DMS53 (cell line): Measurements from ENCODE around the gene PWP2.
"Not testable (repeated sequence)": the region's sequence is repeated elsewhere in the genome, so short reads cannot be mapped to it uniquely, and the experiment has no call there.

Experiments used
- DNase-seq: peaks from one replicate; lab custom pipeline; 2025; lab: John Stamatoyannopoulos, UW

PWP2 gene

GRCh38 chr21:44163167-44163653, 56.0 kb downstream of the PWP2 start:
- not testable (repeated sequence) for DNase-seq

- not testable (repeated sequence) for DNase-seq
Observed at GRCh38 chr21:44165933-44166332, 58.7 kb downstream of the PWP2 start.

- not testable (repeated sequence) for DNase-seq
Observed at GRCh38 chr21:44167527-44167926, 60.3 kb downstream of the PWP2 start.

GRCh38 chr21:44170326-44170725, 63.1 kb downstream of the PWP2 start:
- DNase-seq: not testable (repeated sequence)

- DNase-seq: not testable (repeated sequence)
Observed at GRCh38 chr21:44170863-44171262, 63.7 kb downstream of the PWP2 start.

GRCh38 chr21:44171962-44172572, 64.9 kb downstream of the PWP2 start:
- DNase-seq: not testable (repeated sequence)

GRCh38 chr21:44172741-44173140, 65.5 kb downstream of the PWP2 start:
- DNase-seq: not testable (repeated sequence)

- DNase-seq: not testable (repeated sequence)
Observed at GRCh38 chr21:44175189-44175588, 68.0 kb downstream of the PWP2 start.

GRCh38 chr21:44176127-44176526, 68.9 kb downstream of the PWP2 start:
- not testable (repeated sequence) for DNase-seq
